Measurements from ENCODE around the gene FBXO38. TPM values are rescaled to one million over a fixed set of nuclear protein-coding genes. Genes with fewer than 3 reads are reported as not detected.

The FBXO38 gene
- total RNA-seq, 1 experiment from 2014 or later: 49.9 TPM

- Histone ChIP-seq H3K9me3 (replicated peaks) (no peaks in the 10 kb centered on the region), H3K27me3 (no peaks in the 10 kb centered on the region), H3K27ac (no peak overlapping the region), H3K4me1 (no peaks in the 10 kb centered on the region), H3K4me3 (no peak overlapping the region), H3K36me3 (no peaks in the 10 kb centered on the region)
- DNase-seq: no peak
Observed at GRCh38 chr5:148372893-148373292, 10.9 kb upstream of the FBXO38 start.

GRCh38 chr5:148374690-148375360 is 8.9 kb upstream of the FBXO38 start:
- Histone ChIP-seq H3K9me3 (replicated peaks) (no peaks in the 10 kb centered on the region), H3K4me3 (no peak overlapping the region), H3K36me3 (no peaks in the 10 kb centered on the region), H3K27me3 (no peaks in the 10 kb centered on the region), H3K27ac (no peak overlapping the region), H3K4me1 (no peaks in the 10 kb centered on the region)
- peak; percentile 36 to 60 for DNase-seq

DNA sequence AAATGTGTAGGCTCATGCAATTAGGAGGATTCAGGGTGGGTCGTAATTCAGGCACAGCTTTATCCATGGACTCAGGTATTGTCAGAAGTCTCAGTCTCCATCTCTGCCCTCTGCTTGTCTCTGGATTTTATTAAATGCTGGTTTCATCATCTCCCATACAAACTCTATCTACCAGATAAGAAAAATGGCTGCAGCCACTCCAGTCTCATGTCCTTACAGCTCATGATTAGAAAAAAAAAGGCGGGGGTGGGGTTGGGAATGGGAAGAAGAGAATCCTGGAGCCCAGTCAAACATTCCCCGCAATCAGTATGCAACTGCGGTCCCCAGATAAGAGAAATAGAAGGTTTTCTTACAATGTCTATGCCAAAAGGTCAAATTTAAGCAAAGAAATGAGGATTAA is 7.6 kb upstream of the FBXO38 start:
- no peak for DNase-seq
- H3K9me3 ChIP-seq (replicated peaks): no peaks in the 10 kb centered on the region

DNA sequence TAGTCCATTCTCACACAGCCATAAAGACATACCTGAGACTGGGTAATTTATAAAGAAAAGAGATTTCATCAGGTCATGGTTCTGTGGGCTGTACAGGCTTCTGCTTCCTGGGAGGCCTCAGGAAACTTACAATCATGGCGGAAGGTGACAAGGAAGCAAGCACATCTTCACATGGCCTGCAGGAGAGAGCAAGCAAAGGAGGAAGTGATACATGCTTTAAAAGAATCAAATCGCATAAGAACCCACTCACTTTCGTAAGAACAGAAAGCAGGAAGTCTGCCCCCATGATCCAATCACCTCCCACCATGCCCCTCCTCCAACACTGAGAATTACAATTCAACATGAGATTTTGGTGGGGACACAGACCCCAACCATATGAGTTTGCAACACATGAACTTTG is 5.1 kb upstream of the FBXO38 start:
- DNase-seq: no peak
- no peak overlapping the region for H3K4me3 ChIP-seq
- no peaks in the 10 kb centered on the region for H3K36me3 ChIP-seq
- no peaks in the 10 kb centered on the region for H3K4me1 ChIP-seq
- no peaks in the 10 kb centered on the region for H3K9me3 ChIP-seq (replicated peaks)
- H3K27me3 ChIP-seq: no peaks in the 10 kb centered on the region
- no peak overlapping the region for H3K27ac ChIP-seq

More for the DNA sequence above, 7.6 kb upstream of the FBXO38 start:
- H3K27me3 ChIP-seq: no peaks in the 10 kb centered on the region
- H3K27ac ChIP-seq: no peak overlapping the region
- H3K36me3 ChIP-seq: no peaks in the 10 kb centered on the region
- no peaks in the 10 kb centered on the region for H3K4me1 ChIP-seq
- no peak overlapping the region for H3K4me3 ChIP-seq

DNA sequence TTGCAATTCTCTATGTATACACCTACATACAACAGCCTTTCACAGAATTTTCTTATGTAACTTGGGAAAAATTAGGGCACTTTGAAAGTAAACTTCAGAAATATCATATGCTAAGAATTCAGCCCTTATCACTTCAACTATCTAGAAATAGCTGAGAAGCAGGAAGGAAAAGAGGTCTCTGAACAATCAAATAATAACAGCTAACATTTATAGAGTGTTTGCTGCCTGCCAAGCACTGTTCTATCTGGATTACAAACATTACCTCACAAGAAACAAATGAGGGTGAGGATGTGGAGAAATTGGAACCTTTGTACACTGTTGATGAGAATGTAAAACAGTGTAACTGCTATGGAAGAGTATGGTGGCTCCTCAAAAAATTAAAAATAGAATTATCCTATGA is 4.4 kb upstream of the FBXO38 start:
- H3K4me3 ChIP-seq: no peak overlapping the region
- H3K27ac ChIP-seq: no peak overlapping the region
- H3K9me3 ChIP-seq (replicated peaks): no peaks in the 10 kb centered on the region
- H3K4me1 ChIP-seq: no peaks in the 10 kb centered on the region
- H3K36me3 ChIP-seq: no peaks in the 10 kb centered on the region
- DNase-seq: no peak
- H3K27me3 ChIP-seq: no peaks in the 10 kb centered on the region

- Histone ChIP-seq H3K27ac (no peak overlapping the region), H3K9me3 (replicated peaks) (no peaks in the 10 kb centered on the region), H3K36me3 (no peaks in the 10 kb centered on the region), H3K4me3 (no peak overlapping the region), H3K4me1 (0 out of 2 replicates have a peak, but pooled peaks cover 3% of the 10 kb centered on the region), H3K27me3 (no peaks in the 10 kb centered on the region)
- DNase-seq: no peak
Observed at GRCh38 chr5:148381906-148382305, 1.9 kb upstream of the FBXO38 start.

- Histone ChIP-seq H3K4me1 (0 out of 2 replicates have a peak, but pooled peaks cover 3% of the 10 kb centered on the region), H3K36me3 (no peaks in the 10 kb centered on the region), H3K9me3 (replicated peaks) (no peaks in the 10 kb centered on the region), H3K4me3 (peak overlapping the region; percentile 81), H3K27ac (peak overlapping the region; percentile 85; the same call in 1 of the 2 replicates), H3K27me3 (no peaks in the 10 kb centered on the region)
- no peak for DNase-seq
Observed at GRCh38 chr5:148382961-148383360, 797 bp upstream of the FBXO38 start.

DNA sequence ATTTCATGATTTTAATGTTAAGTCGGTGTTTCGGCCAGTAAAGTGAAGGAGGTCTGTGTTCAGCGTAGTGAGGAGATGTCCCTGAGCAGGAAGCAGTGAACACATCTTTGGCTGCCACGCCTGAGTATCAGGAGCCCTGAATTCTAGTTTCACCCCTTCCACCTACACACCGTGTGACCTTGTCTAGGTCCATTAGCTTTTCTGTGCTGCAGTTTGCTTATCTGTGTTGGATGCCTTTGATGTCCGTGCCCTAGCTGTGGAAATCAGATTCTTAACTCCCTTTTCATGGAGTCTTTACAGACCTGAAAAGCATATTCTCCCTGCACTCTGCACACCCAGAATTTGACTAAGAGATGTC is 601 bp downstream of the FBXO38 start:
- H3K4me1 ChIP-seq: 0 out of 2 replicates have a peak, but pooled peaks cover 3% of the 10 kb centered on the region

DNA sequence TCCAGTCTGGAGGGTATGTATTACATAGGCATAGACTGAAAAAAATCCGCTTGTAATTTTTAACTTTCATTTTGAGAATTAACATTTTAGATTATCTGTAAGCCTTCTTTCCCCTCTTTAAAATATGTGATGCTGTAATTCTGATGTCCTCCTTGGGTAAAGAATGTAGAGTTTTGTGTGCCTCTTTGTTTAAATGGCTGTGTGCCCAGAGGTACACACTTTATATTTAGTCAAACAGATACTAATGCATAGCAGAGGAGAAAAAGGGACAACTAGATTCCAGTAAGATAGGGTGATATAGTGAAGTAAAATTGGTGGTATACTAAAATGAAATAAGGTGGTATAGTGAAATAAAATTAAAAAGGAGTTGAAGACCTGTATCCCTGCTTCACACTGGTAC is 1.3 kb downstream of the FBXO38 start:
- no peak for DNase-seq
- Histone ChIP-seq H3K27me3 (no peaks in the 10 kb centered on the region), H3K27ac (no peak overlapping the region), H3K36me3 (no peaks in the 10 kb centered on the region), H3K4me3 (no peak overlapping the region), H3K9me3 (replicated peaks) (no peaks in the 10 kb centered on the region), H3K4me1 (0 out of 2 replicates have a peak, but pooled peaks cover 3% of the 10 kb centered on the region)

More for the DNA sequence above, 601 bp downstream of the FBXO38 start:
- Histone ChIP-seq H3K36me3 (no peaks in the 10 kb centered on the region), H3K4me3 (peak overlapping the region; percentile 81), H3K9me3 (replicated peaks) (no peaks in the 10 kb centered on the region), H3K27me3 (no peaks in the 10 kb centered on the region), H3K27ac (peak overlapping the region; percentile 85)
- no peak for DNase-seq

DNA sequence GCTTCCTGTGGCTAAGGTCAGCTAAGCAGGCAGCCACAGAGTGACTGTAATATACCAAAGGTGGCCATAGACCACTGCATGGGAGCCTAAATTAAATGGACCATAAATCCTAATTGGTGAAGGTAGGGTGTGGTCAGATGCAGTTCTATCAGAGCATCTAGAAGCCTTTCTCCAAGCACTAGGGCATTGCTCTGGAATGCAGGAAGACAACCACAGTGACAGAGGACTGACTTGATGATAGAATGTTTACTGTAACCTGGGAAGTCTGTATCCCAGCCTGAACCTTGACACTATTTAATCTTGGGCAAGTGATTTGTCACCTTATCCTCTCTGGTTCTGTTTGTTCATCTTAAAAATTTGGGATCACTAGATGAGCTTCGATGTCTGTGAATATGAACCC is 2.3 kb downstream of the FBXO38 start:
- H3K4me1 ChIP-seq: 0 out of 2 replicates have a peak, but pooled peaks cover 3% of the 10 kb centered on the region

GRCh38 chr5:148387325-148387724 is 3.6 kb downstream of the FBXO38 start:
- Histone ChIP-seq H3K27ac (no peak overlapping the region), H3K4me3 (no peak overlapping the region), H3K36me3 (no peaks in the 10 kb centered on the region), H3K4me1 (0 out of 2 replicates have a peak, but pooled peaks cover 3% of the 10 kb centered on the region), H3K27me3 (no peaks in the 10 kb centered on the region), H3K9me3 (replicated peaks) (no peaks in the 10 kb centered on the region)
- DNase-seq: no peak

More for the DNA sequence above, 2.3 kb downstream of the FBXO38 start:
- H3K4me3 ChIP-seq: no peak overlapping the region
- no peak for DNase-seq
- H3K27ac ChIP-seq: no peak overlapping the region
- H3K36me3 ChIP-seq: no peaks in the 10 kb centered on the region
- no peaks in the 10 kb centered on the region for H3K27me3 ChIP-seq
- H3K9me3 ChIP-seq (replicated peaks): no peaks in the 10 kb centered on the region

- DNase-seq: no peak
- H3K36me3 ChIP-seq: no peaks in the 10 kb centered on the region
- 0 out of 2 replicates have a peak, but pooled peaks cover 3% of the 10 kb centered on the region for H3K4me1 ChIP-seq
- no peaks in the 10 kb centered on the region for H3K9me3 ChIP-seq (replicated peaks)
- no peak overlapping the region for H3K4me3 ChIP-seq
- H3K27ac ChIP-seq: no peak overlapping the region
- H3K27me3 ChIP-seq: no peaks in the 10 kb centered on the region
Observed at GRCh38 chr5:148388696-148389095, 4.9 kb downstream of the FBXO38 start.

DNA sequence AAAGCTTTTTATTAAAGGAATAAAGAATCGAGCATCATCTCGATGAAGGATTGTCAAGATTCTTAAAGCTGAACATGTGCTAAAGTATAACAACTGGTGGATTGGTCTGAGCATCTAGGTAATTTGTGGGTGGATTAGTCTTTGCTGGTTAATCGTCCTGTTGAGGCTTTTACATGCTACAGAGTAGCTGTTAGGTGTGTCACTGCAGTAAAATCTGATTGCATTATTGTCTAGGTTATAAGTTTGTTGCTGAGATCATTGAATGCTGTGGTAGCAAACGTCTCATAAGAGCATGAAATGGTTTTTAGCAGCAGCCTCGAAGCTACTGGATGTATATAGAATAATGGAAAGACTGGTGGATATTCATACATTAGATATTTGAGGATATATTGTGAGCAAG is 7.2 kb downstream of the FBXO38 start:
- no peaks in the 10 kb centered on the region for H3K4me1 ChIP-seq
- H3K4me3 ChIP-seq: no peak overlapping the region
- no peak overlapping the region for H3K27ac ChIP-seq
- peaks cover 12% of the 10 kb centered on the region for H3K36me3 ChIP-seq
- no peak for DNase-seq
- no peaks in the 10 kb centered on the region for H3K27me3 ChIP-seq
- no peaks in the 10 kb centered on the region for H3K9me3 ChIP-seq (replicated peaks)

DNA sequence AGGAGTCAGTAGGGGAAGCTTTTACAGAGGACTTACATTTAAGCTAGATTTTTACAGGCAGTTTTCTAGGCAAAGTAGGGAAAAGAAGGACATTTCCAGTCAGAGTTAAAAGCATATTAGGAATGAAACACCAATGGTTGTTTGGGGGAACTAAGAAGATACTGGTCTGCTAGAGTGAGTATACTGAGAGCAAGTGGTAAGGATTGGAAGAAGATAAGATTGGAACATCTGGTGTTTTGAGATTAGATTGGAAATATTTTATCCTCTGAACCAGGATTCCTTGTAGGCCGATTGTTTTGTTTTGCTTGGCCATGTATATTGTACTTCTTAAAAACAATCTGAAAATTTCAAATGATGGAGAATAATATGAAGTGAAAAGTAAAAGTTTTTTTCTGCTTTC is 7.7 kb downstream of the FBXO38 start:
- no peak overlapping the region for H3K4me3 ChIP-seq
- H3K27me3 ChIP-seq: no peaks in the 10 kb centered on the region
- H3K9me3 ChIP-seq (replicated peaks): no peaks in the 10 kb centered on the region
- peaks cover 14% of the 10 kb centered on the region for H3K36me3 ChIP-seq
- no peak for DNase-seq
- no peak overlapping the region for H3K27ac ChIP-seq
- no peaks in the 10 kb centered on the region for H3K4me1 ChIP-seq

GRCh38 chr5:148393390-148393741 is 9.6 kb downstream of the FBXO38 start:
- H3K9me3 ChIP-seq (replicated peaks): no peaks in the 10 kb centered on the region
- H3K4me3 ChIP-seq: no peak overlapping the region
- H3K27me3 ChIP-seq: no peaks in the 10 kb centered on the region
- no peak for DNase-seq
- no peaks in the 10 kb centered on the region for H3K4me1 ChIP-seq
- H3K36me3 ChIP-seq: peaks cover 14% of the 10 kb centered on the region
- no peak overlapping the region for H3K27ac ChIP-seq

GRCh38 chr5:148394587-148395019 is 10.8 kb downstream of the FBXO38 start:
- no peak overlapping the region for H3K27ac ChIP-seq
- H3K4me1 ChIP-seq: no peaks in the 10 kb centered on the region
- DNase-seq: no peak
- H3K4me3 ChIP-seq: no peak overlapping the region
- H3K9me3 ChIP-seq (replicated peaks): no peaks in the 10 kb centered on the region
- H3K36me3 ChIP-seq: peaks cover 16% of the 10 kb centered on the region
- no peaks in the 10 kb centered on the region for H3K27me3 ChIP-seq
